CD4-positive, alpha-beta T cell treated with Interleukin-15 for 4 hours (primary cell): ENCODE results near the gene SLC35G3.
"Not testable (repeated sequence)": the region's sequence is repeated elsewhere in the genome, so short reads cannot be mapped to it uniquely, and the experiment has no call there.

Source experiments
- DNase-seq: peaks from one replicate; pipeline ENCODE4 v3.0.0-alpha.2; 2020; ENCODE audit warnings: low spot score

Gene SLC35G3

DNA sequence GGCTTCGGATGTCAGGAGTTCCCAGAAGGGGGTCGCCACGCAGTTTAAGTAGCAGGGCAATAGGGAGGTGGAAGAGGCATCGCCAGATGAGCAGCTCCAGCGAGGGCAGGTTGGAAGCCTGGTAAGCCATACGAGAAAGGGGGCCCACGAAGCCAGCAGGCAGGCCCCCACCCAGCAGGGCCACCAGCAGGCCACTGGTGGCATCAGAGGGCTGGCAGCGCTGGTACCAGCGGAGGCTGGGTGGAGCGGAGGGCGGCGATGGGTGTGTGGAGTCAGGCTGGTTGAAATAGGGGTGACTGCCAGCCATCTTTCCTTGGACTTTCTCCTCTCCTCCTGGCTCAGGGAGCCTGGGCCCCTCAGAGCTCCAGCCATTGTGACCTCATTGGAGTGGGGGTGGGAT lies at the start of gene SLC35G3:
TSS of gene SLC35G3 (minus strand) at position 393 of the 400 bp plus-strand sequence. CDS start at position 307, 86 bp downstream.
- not testable (repeated sequence) for DNase-seq

DNA sequence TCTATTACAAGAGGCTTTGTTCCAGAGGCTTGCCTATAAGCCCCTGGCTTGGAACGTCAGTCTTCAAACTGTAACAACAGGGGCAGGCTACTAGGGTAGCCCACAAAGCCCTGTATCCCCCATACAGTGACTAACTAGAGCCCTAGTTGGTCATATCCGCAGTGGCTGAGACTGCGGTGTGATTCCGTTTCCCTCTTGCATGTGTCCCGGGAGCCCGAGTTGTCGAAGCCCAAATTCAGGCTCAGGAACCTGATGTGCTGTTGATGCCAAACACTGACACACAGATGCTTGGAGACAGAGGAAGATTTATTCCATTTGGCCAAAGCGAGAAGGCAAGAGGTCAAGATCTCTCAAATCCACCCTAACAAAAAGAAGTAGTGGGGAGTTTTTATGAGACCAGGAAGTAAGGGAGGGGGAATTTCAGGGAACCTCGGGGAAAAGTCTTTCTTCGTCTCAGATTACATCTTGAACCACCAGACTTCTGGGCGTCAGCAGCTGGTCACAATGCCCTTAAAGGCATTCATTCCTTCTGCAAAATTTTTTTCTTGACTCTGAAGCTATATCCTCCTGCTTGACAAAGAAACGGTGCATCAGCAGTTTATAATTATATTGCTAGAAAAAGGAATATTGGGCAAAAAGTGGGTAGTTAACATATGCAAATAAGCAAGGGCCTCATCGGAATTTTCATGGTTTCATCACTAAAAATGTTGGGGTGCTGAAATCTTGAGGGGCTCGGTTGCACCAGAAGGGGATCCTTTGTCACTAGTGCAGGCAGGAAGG lies 49.6 kb upstream of the SLC35G3 start:
- DNase-seq = peak; percentile 68

GRCh38 chr17:35242805-35243560 lies 48.8 kb upstream of the SLC35G3 start, which contains the start of gene SLFN5:
Gene SLFN5, plus strand, starts transcription at chr17:35243072. Its CDS starts 15,619 bp downstream, at chr17:35258691.
- peak; percentile 96 for DNase-seq

DNA sequence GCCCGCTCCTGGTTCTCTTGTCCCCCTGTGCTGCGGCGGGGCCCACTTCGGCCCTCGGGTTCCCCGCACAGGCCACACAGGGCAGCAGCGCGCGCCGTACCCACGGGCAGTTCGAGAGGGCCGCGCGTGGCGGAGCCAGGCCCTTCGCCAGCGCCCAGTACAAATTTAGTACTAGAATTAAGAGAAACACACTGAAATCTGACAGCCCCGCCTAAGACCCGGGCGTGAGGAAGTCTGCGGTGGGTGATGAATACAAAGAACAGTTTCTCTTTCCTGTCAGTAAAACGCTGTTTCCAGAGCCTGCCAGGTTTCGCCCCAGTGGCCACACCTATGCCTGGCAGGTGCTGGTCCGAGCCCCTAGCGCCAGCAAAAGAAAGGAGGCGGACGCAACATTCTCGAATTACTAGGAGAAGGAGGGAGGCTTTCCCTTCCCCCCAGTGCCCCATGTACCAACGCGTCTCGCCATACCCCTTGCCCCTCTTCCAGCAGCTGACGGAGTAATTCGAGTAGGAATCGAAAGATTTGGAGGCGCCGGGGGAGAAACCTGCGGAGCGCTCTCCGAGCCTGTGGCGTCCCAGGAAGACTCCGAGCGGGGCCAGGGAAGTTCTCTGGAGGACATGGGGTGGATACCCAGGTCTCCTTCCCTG lies 48.1 kb upstream of the SLC35G3 start:
- DNase-seq = peak; percentile 91

DNA sequence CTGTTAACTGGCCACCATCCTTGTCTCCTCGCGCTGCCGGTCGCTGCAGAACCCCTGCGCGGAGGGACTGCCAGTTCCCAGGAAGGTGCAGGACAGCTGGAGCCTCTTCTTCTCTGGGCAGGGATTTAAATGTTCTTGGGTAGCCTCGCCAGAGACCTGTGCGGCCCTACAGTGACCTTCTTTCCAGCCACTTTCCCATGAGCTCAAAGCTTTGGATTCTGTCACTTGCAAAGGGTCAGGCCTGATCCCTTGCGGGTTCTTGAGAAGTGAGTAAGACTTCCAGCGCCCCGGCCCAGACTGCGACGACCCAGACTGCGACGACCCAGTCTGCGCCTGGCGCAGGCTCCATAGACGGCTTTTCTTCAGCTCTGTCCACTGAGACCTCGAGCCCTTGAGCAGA lies 47.3 kb upstream of the SLC35G3 start:
- DNase-seq = peak; percentile 39

GRCh38 chr17:35240861-35241260 lies 46.7 kb upstream of the SLC35G3 start:
- no peak for DNase-seq

DNA sequence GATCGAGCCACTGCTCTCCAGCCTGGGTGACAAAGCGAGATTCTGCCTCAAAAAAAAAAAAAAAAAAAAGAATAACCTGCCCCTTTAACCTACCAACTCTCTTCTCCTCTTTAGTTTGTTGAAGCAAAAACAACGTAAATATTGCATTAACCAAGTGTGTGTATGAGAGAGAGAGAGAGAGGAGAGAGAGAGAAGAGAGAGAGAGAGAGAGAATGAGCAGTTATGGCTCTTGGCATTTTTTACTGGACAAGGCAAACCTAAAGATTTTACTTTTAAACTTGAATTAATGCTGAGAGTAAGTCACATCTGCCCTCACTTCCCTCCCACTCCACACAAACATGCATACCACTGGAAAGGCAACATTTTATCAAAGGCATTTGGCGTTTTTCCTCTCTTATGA lies 45.6 kb upstream of the SLC35G3 start:
- DNase-seq = no peak

DNA sequence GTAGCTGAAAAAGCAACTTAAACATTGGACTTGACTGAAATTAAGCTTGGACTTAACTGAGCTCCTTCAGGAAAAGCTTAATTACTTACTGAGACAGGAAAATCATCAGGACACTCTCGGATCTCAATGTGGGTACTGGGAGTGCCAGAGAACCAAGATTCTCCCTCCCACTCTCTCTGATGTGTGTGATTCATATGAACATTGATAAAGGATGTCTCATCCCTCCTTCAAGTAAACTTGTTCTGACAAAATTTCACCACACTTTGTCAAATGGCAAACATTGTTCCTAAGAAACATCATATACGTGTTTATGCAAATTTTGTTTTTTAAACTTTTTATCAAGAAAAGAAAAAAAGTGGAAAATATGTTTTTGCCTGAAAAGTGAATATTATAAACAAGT lies 44.6 kb upstream of the SLC35G3 start:
- DNase-seq = peak; percentile 52

DNA sequence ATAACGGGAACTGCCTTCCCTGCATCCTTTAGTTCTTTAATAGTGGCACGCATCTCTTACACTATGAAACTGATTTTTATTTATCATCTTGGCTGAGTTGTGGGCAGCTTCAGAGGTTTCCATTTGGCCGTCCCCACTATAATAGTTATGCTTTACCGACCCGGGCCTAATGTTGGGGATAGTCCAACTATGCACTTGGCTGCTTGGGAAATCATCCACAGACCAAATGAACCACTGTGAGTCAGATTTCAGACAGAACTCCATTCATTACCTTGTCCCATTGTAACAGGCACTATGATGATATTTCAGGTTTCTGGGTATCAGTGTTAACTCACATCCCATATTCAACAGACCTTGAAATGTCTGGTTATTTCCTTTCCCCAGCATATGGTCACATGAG lies 42.6 kb upstream of the SLC35G3 start:
- no peak for DNase-seq

GRCh38 chr17:35235917-35236316 lies 41.7 kb upstream of the SLC35G3 start:
- DNase-seq = no peak

- DNase-seq = no peak
Observed at GRCh38 chr17:35235289-35235688, 41.1 kb upstream of the SLC35G3 start.

GRCh38 chr17:35234315-35234714 lies 40.1 kb upstream of the SLC35G3 start:
- not testable (repeated sequence) for DNase-seq

DNA sequence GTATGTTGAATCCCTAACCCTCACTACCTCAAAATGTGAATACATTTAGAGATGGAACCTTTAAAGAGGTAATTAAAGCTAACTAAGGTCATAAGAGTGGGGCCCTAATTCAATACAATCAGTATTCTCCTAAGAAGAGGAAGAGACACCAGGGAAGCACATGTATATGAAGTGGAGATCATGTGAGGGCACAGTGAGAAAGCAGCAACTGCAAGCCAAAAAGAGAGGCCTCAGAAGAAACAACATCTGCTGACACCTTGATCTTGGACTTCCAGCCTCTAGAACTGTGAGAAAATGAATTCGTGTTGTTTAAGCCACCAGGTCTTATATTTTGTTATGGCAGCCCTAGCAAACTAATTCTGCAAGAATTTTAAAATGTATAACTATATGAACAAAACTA lies 35.4 kb upstream of the SLC35G3 start:
- no peak for DNase-seq

GRCh38 chr17:35227546-35227945 lies 33.4 kb upstream of the SLC35G3 start:
- DNase-seq = no peak

- DNase-seq = no peak
Observed at GRCh38 chr17:35224436-35224835, 30.2 kb upstream of the SLC35G3 start.

- no peak for DNase-seq
Observed at GRCh38 chr17:35222452-35222851, 28.3 kb upstream of the SLC35G3 start.

- DNase-seq = no peak
Observed at GRCh38 chr17:35218915-35219314, 24.7 kb upstream of the SLC35G3 start.

- no peak for DNase-seq
Observed at GRCh38 chr17:35217107-35217506, 22.9 kb upstream of the SLC35G3 start.

DNA sequence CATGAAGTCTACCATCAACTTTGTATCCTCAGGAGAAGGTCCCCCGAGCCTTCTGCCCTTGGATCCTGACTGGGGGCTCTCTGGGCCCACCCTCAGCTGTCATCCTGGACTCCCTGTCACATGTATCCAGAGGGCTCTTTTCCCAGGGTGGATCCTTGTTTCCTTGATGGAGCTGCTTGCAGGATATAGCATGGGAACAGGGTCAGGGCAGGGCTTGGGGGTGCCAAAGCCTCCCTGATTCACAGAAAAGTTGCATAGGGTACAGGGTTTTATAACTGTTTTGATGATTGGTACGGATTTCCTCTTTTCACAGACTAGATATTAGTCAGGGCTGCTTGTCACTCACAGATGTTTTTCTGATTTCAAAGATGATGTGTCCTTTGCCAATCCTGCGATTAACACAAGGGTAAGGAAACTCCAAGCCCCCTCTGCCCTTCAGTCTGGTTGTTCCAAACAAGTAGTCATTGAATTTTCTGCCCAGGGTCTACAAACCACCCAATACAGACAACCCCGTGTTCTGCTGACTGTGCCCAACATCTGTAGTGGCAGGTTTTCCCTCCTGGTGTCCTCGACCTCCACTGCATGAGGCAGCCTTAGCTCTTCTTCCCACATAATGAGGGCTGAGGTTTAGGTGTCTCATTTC lies 20.6 kb upstream of the SLC35G3 start:
- DNase-seq = peak; percentile 69

DNA sequence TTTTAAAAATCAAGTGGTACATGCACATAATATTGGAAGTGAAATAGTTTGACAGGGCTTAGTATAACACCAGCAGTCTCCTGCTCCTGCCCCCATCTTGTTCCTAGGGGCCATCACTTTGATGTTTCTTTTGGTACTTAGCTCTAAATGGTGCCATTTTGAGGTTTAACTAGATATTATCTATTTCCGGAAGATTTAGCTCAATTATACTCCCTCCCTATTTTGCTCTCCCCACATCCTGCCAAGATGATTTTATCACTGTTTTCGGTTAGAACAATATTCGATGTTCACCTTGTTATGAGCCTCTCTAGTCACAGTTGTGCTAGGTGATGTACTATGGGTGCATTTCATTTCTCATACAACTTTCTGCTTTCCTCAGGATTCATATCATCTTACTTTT lies 20.0 kb upstream of the SLC35G3 start:
- DNase-seq = peak; percentile 86

- no peak for DNase-seq
Observed at GRCh38 chr17:35213412-35213940, 19.3 kb upstream of the SLC35G3 start.

GRCh38 chr17:35212668-35213067 lies 18.5 kb upstream of the SLC35G3 start:
- peak; percentile 48 for DNase-seq
